ENCODE measurements around the gene MOCS3. TPM values are rescaled to one million over a fixed set of nuclear protein-coding genes. Genes with fewer than 3 reads are reported as not detected.

The MOCS3 gene
- total and polyA plus RNA-seq, 2 of the 13 experiments (the other 11 are each of a cell fraction or from before 2014, with no cell fraction given), result 3.7 to 8.4 TPM

- no peak overlapping the region for H3K4me2 ChIP-seq (ENCODE audit: low read depth, low read length)
- no peaks in the 10 kb centered on the region for H3K79me2 ChIP-seq (ENCODE audit: insufficient read depth, low read length)
- TF ChIP-seq, protein P1, sequence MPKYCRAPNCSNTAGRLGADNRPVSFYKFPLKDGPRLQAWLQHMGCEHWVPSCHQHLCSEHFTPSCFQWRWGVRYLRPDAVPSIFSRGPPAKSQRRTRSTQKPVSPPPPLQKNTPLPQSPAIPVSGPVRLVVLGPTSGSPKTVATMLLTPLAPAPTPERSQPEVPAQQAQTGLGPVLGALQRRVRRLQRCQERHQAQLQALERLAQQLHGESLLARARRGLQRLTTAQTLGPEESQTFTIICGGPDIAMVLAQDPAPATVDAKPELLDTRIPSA (CRISPR knock-in tag; IDR thresholded peaks at IDR 0.05; ENCODE audit: borderline replicate concordance), result no peak
- TF ChIP-seq, protein P2, sequence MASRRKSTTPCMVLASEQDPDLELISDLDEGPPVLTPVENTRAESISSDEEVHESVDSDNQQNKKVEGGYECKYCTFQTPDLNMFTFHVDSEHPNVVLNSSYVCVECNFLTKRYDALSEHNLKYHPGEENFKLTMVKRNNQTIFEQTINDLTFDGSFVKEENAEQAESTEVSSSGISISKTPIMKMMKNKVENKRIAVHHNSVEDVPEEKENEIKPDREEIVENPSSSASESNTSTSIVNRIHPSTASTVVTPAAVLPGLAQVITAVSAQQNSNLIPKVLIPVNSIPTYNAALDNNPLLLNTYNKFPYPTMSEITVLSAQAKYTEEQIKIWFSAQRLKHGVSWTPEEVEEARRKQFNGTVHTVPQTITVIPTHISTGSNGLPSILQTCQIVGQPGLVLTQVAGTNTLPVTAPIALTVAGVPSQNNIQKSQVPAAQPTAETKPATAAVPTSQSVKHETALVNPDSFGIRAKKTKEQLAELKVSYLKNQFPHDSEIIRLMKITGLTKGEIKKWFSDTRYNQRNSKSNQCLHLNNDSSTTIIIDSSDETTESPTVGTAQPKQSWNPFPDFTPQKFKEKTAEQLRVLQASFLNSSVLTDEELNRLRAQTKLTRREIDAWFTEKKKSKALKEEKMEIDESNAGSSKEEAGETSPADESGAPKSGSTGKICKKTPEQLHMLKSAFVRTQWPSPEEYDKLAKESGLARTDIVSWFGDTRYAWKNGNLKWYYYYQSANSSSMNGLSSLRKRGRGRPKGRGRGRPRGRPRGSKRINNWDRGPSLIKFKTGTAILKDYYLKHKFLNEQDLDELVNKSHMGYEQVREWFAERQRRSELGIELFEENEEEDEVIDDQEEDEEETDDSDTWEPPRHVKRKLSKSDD (CRISPR knock-in tag; IDR thresholded peaks at IDR 0.05; ENCODE audit: low read depth), result no peak
- TF ChIP-seq ZNF550 (CRISPR knock-in tag; IDR thresholded peaks at IDR 0.05; ENCODE audit: borderline replicate concordance), result no peak
- no peak for TF ChIP-seq SNAI1 (CRISPR knock-in tag; IDR thresholded peaks at IDR 0.05; ENCODE audit: borderline replicate concordance)
- TF ChIP-seq ONECUT2 (CRISPR knock-in tag; IDR thresholded peaks at IDR 0.05), result no peak
- TF ChIP-seq, protein P3, sequence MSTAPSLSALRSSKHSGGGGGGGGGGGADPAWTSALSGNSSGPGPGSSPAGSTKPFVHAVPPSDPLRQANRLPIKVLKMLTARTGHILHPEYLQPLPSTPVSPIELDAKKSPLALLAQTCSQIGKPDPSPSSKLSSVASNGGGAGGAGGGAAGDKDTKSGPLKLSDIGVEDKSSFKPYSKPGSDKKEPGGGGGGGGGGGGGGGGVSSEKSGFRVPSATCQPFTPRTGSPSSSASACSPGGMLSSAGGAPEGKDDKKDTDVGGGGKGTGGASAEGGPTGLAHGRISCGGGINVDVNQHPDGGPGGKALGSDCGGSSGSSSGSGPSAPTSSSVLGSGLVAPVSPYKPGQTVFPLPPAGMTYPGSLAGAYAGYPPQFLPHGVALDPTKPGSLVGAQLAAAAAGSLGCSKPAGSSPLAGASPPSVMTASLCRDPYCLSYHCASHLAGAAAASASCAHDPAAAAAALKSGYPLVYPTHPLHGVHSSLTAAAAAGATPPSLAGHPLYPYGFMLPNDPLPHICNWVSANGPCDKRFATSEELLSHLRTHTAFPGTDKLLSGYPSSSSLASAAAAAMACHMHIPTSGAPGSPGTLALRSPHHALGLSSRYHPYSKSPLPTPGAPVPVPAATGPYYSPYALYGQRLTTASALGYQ (CRISPR knock-in tag; IDR thresholded peaks at IDR 0.05), result no peak
- TF ChIP-seq RFX5 (IDR thresholded peaks at IDR 0.05; ENCODE audit: low read depth, low read length), result no peak
- no peak for TF ChIP-seq ZNF274 (CRISPR knock-in tag; IDR thresholded peaks at IDR 0.05)
- TF ChIP-seq JUNB (CRISPR knock-in tag; IDR thresholded peaks at IDR 0.05; ENCODE audit: borderline replicate concordance), result no peak
- no peak for TF ChIP-seq ZNF256 (CRISPR knock-in tag; conservative IDR thresholded peaks at IDR 0.05)
- TF ChIP-seq KLF11 (CRISPR knock-in tag; IDR thresholded peaks at IDR 0.05), result no peak
- TF ChIP-seq, protein P4, sequence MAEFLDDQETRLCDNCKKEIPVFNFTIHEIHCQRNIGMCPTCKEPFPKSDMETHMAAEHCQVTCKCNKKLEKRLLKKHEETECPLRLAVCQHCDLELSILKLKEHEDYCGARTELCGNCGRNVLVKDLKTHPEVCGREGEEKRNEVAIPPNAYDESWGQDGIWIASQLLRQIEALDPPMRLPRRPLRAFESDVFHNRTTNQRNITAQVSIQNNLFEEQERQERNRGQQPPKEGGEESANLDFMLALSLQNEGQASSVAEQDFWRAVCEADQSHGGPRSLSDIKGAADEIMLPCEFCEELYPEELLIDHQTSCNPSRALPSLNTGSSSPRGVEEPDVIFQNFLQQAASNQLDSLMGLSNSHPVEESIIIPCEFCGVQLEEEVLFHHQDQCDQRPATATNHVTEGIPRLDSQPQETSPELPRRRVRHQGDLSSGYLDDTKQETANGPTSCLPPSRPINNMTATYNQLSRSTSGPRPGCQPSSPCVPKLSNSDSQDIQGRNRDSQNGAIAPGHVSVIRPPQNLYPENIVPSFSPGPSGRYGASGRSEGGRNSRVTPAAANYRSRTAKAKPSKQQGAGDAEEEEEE (CRISPR knock-in tag; IDR thresholded peaks at IDR 0.05; ENCODE audit: borderline replicate concordance), result no peak
- WGBS (ENCODE audit: low lambda C conversion rate), result 98% methylated on average over 7 of the region's 7 CpGs
- no peak overlapping the region for H3K27ac ChIP-seq (ENCODE audit: extremely low read length, insufficient read depth, low read length)
- no peaks in the 10 kb centered on the region for H4K20me1 ChIP-seq (ENCODE audit: insufficient read depth, low read length)
- no peak overlapping the region for H2AFZ ChIP-seq (ENCODE audit: low read length)
- H3K27me3 ChIP-seq (ENCODE audit: control insufficient read depth in 1 of 2, insufficient read depth in 2 of 2, low read length in 2 of 2), result no peaks in the 10 kb centered on the region
- in situ Hi-C loops (cut with HindIII; ENCODE audit: extremely low pct_ligation_motif_present, low pct_unique_long_range_greater_than_20kb), result no loop called here
- H3K4me1 ChIP-seq (ENCODE audit: insufficient read depth, low read length), result no peaks in the 10 kb centered on the region
- peaks cover 39 to 88% of the 10 kb centered on the region in 2 experiments for H3K36me3 ChIP-seq (replicated peaks in 1 of 2; ENCODE audit: control insufficient read depth in 1 of 2, insufficient read depth in 2 of 2, low read length in 2 of 2)
- ATAC-seq (no peak), FAIRE-seq (no peak), DNase-seq (ENCODE audit: low spot score) (no peak)
- no TSS peak for BruUV-seq (replicated peaks)
- no peaks in the 10 kb centered on the region for H3K9me3 ChIP-seq (ENCODE audit: low read length)
- no peak overlapping the region for H3K4me3 ChIP-seq (replicated peaks in 1 of 3; ENCODE audit: insufficient read depth in 1 of 3, low read depth in 2 of 3, low read length in 3 of 3)
- H3K9ac ChIP-seq (ENCODE audit: insufficient read depth, low read depth, low read length), result no peak overlapping the region
- ChIA-PET CTCF (ENCODE audit: low intra/inter-chr PET ratio, low total read pairs) (no interaction called here), POLR2A (no interaction called here)
- intact Hi-C loops (cut with micrococcal nuclease; ENCODE audit: unreplicated experiment), result no loop called here
Observed at GRCh38 chr20:50943069-50943468, 15.5 kb upstream of the MOCS3 start.

Data from HepG2 (cell line).